ENCODE results near the gene HK2. TPM values are rescaled to one million over a fixed set of nuclear protein-coding genes. Genes with fewer than 3 reads are reported as not detected.

The HK2 gene
- total and polyA plus RNA-seq, 2 donors (not counting 3 experiments of a cell fraction or from before 2014, with no cell fraction given), result 3.4 to 13.0 TPM

DNA sequence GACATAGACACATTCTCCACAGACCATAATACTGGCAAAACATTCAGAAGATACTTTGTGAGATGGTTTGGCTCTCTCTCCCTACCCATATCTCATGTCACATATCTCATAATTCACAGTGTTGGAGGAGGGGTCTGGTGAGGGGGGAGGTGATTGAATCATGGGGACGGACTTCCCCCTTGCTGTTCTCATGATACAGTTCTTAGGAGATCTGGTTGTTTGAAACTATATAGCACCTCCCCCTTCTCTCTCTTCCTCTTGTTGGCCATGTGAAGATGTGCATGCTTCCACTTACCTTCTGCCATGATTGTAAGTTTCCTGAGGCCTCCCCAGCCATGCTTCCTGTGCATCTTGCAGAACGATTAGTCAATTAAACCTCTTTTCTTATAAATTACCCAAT, 61.1 kb downstream of the HK2 start:
- peaks cover 22% of the 10 kb centered on the region for H3K4me1 ChIP-seq (ENCODE audit: control insufficient read depth, extremely low read depth, insufficient read depth, low read length)
- no peak for DNase-seq (ENCODE audit: low read depth, low spot score)
- TF ChIP-seq JUN (IDR thresholded peaks at IDR 0.05; ENCODE audit: borderline replicate concordance, insufficient read depth, insufficient read length, low read depth) (no peak), EZH2 (IDR thresholded peaks at IDR 0.05; ENCODE audit: borderline replicate concordance, low read depth, low read length, severe bottlenecking) (no peak), MYC (IDR thresholded peaks at IDR 0.05; ENCODE audit: low read depth, low read length) (no peak), CTCF (IDR thresholded peaks at IDR 0.05; ENCODE audit: extremely low read depth in 1 of 2, insufficient read depth in 1 of 2, low read depth in 1 of 2, low read length in 2 of 2) (no peak), POLR2AphosphoS5 (IDR thresholded peaks at IDR 0.05; ENCODE audit: insufficient read depth, low read depth, low read length) (no peak), POLR2A (IDR thresholded peaks at IDR 0.05; ENCODE audit: low read depth, low read length) (no peak), GATA2 (IDR thresholded peaks at IDR 0.05; ENCODE audit: insufficient read depth, insufficient read length, low read depth, low read length) (no peak), FOS (IDR thresholded peaks at IDR 0.05; ENCODE audit: borderline replicate concordance, insufficient read depth, low read length) (no peak)
- TF ChIP-seq, protein P1, sequence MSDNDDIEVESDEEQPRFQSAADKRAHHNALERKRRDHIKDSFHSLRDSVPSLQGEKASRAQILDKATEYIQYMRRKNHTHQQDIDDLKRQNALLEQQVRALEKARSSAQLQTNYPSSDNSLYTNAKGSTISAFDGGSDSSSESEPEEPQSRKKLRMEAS (IDR thresholded peaks at IDR 0.05; ENCODE audit: insufficient read depth, insufficient read length), result no peak
- no peaks in the 10 kb centered on the region for H3K9me3 ChIP-seq (replicated peaks; ENCODE audit: control insufficient read depth, insufficient read depth, low read length)
- no peaks in the 10 kb centered on the region for H3K27me3 ChIP-seq (ENCODE audit: control insufficient read depth in 2 of 2, insufficient read depth in 2 of 2, low read length in 2 of 2)
- H3K4me3 ChIP-seq (replicated peaks in 1 of 3; ENCODE audit: insufficient read depth in 1 of 3, low read depth in 1 of 3, low read length in 3 of 3), result no peak overlapping the region
- ChIA-PET CTCF (interaction anchor here (1.0 to 3.0 kb wide), 2 partner anchors 25 to 160 kb away, joined by 3 to 9 read pairs; no protein-coding TSS in a partner anchor), POLR2A (no interaction called here)
- no peak overlapping the region for H3K27ac ChIP-seq (ENCODE audit: insufficient read depth, low read depth, low read length)
- FAIRE-seq, result no peak
- no peaks in the 10 kb centered on the region for H4K20me1 ChIP-seq (replicated peaks; ENCODE audit: control insufficient read depth, extremely low read depth, insufficient read depth, low read length)
- dilution Hi-C loops (cut with MboI; ENCODE audit: extremely low pct_ligation_motif_present, low sequenced_read_pairs) (no loop called here), intact Hi-C loops (cut with micrococcal nuclease) (no loop called here)
- no peaks in the 10 kb centered on the region for H3K36me3 ChIP-seq (ENCODE audit: control insufficient read depth in 2 of 2, extremely low read depth in 1 of 2, insufficient read depth in 2 of 2, low read length in 2 of 2)
- no peak overlapping the region for H3K9ac ChIP-seq (replicated peaks; ENCODE audit: extremely low read depth, insufficient read depth, low read length)
- no TSS peak for BruUV-seq (replicated peaks)
- no peak overlapping the region for H2AFZ ChIP-seq (ENCODE audit: low read depth, low read length)
- no peaks in the 10 kb centered on the region for H3K79me2 ChIP-seq (ENCODE audit: control insufficient read depth, insufficient read depth, low read length)
- H3K4me2 ChIP-seq (ENCODE audit: insufficient read depth, low read length), result no peak overlapping the region
- no peaks in the 10 kb centered on the region for H3K9me1 ChIP-seq (replicated peaks; ENCODE audit: control insufficient read depth, extremely low read depth, insufficient read depth, low read length)
